Islet of Langerhans (tissue), 1 donor: Measurements from ENCODE around the gene MAP2.
A peak's percentile ranks its signal among the peaks of the same experiment; 100 is the strongest.

Source experiments
- FAIRE-seq: peaks from one replicate; lab custom pipeline; 2011; peaks lifted over from hg19 to GRCh38; lab: Jason Lieb, UNC

Gene MAP2

GRCh38 chr2:209423562-209424198, at the start of gene MAP2:
TSS of gene MAP2 (plus strand) at chr2:209424047. CDS start at chr2:209653171, 229,124 bp downstream.
- FAIRE-seq = no peak

GRCh38 chr2:209376686-209377085, 47.2 kb upstream of the MAP2 start:
- no peak for FAIRE-seq

- FAIRE-seq = no peak
These were observed 43.6 kb upstream of the MAP2 start for GRCh38 chr2:209380293-209380692.

GRCh38 chr2:209381091-209381490, 42.8 kb upstream of the MAP2 start:
- no peak for FAIRE-seq

- no peak for FAIRE-seq
These were observed 41.1 kb upstream of the MAP2 start for GRCh38 chr2:209382775-209383174.

- FAIRE-seq = peak; percentile 92
These were observed 40.6 kb upstream of the MAP2 start for GRCh38 chr2:209383212-209383611.

- no peak for FAIRE-seq
These were observed 36.5 kb upstream of the MAP2 start for GRCh38 chr2:209387389-209387788.

- no peak for FAIRE-seq
These were observed 35.3 kb upstream of the MAP2 start for GRCh38 chr2:209388446-209389037.

GRCh38 chr2:209389171-209389618, 34.7 kb upstream of the MAP2 start:
- no peak for FAIRE-seq

GRCh38 chr2:209390839-209391238, 33.0 kb upstream of the MAP2 start:
- no peak for FAIRE-seq

- FAIRE-seq = no peak
These were observed 32.0 kb upstream of the MAP2 start for GRCh38 chr2:209391776-209392401.

GRCh38 chr2:209395229-209395628, 28.6 kb upstream of the MAP2 start:
- no peak for FAIRE-seq

GRCh38 chr2:209395652-209396051, 28.2 kb upstream of the MAP2 start:
- no peak for FAIRE-seq

GRCh38 chr2:209398463-209398862, 25.4 kb upstream of the MAP2 start:
- FAIRE-seq = no peak

- FAIRE-seq = no peak
These were observed 22.1 kb upstream of the MAP2 start for GRCh38 chr2:209401788-209402187.

- FAIRE-seq = no peak
These were observed 12.6 kb upstream of the MAP2 start for GRCh38 chr2:209411296-209411695.

GRCh38 chr2:209411718-209412117, 12.1 kb upstream of the MAP2 start:
- FAIRE-seq = no peak

GRCh38 chr2:209413311-209414014, 10.4 kb upstream of the MAP2 start:
- FAIRE-seq = no peak

- no peak for FAIRE-seq
These were observed 6.9 kb upstream of the MAP2 start for GRCh38 chr2:209416913-209417312.

- no peak for FAIRE-seq
These were observed 1.6 kb upstream of the MAP2 start for GRCh38 chr2:209422191-209422754.

- FAIRE-seq = no peak
These were observed 403 bp downstream of the MAP2 start for GRCh38 chr2:209424199-209424701.

- FAIRE-seq = no peak
These were observed 1.1 kb downstream of the MAP2 start for GRCh38 chr2:209424781-209425470.
